CD4-positive, alpha-beta memory T cell (primary cell): Measurements from ENCODE around the gene ABHD2. TPM values are rescaled to one million over a fixed set of nuclear protein-coding genes. Genes with fewer than 3 reads are reported as not detected.
A peak's percentile ranks its signal among the peaks of the same experiment; 100 is the strongest.

Source experiments
- CTCF ChIA-PET: fragments of 350-600 bp; sonication (Branson Sonifier 250); formaldehyde crosslinking; loops from one replicate; lab custom pipeline; 2021; ENCODE audit warnings: inconsistent platforms; ENCODE audit not compliant: partially characterized antibody; lab: Charles Lee
- POLR2A ChIA-PET: fragments of 350-600 bp; sonication (Branson Sonifier 250); formaldehyde crosslinking; loops from one replicate; lab custom pipeline; 2021; ENCODE audit not compliant: partially characterized antibody; lab: Charles Lee
- DNase-seq, 5 donors: peaks; one replicate each; pipeline versions ENCODE4 v3.0.0 to v3.0.0-alpha.2; 2020 to 2022; ENCODE audit warnings: mixed read lengths in 1 of 5
- H3K27ac ChIP-seq: one replicate; pipeline ENCODE4 v1.7.0; 2013; ENCODE audit warnings: low read depth, low read length
- H3K27me3 ChIP-seq: 2 replicates; pipeline ENCODE4 v1.7.0; 2013; ENCODE audit warnings: mild to moderate bottlenecking, low read length, moderate library complexity; ENCODE audit not compliant: insufficient read depth
- H3K36me3 ChIP-seq: 2 replicates; pipeline ENCODE4 v1.7.0; 2013; ENCODE audit warnings: mild to moderate bottlenecking, low read length, moderate library complexity; ENCODE audit not compliant: insufficient read depth
- H3K4me1 ChIP-seq: 2 replicates; pipeline ENCODE4 v1.7.0; 2013; ENCODE audit warnings: mild to moderate bottlenecking, low read length, moderate library complexity; ENCODE audit not compliant: insufficient read depth
- H3K4me3 ChIP-seq, 2 donors: one replicate each; pipeline ENCODE4 v1.7.0; 2013; ENCODE audit warnings: low read length in 2 of 2, mild to moderate bottlenecking in 1 of 2
- H3K9me3 ChIP-seq, 2 donors: one replicate each; pipeline ENCODE4 v1.7.0; 2013; ENCODE audit warnings: low read length in 2 of 2, control low read depth in 1 of 2; ENCODE audit not compliant: control insufficient read depth in 1 of 2
- H3K27ac Mint-ChIP-seq, 7 donors: one replicate each; pipeline ENCODE4 v1.8.0; 2020 to 2021; ENCODE audit warnings: mixed read lengths in 7 of 7, mild to moderate bottlenecking in 6 of 7, inconsistent platforms in 3 of 7, moderate library complexity in 3 of 7
- H3K27me3 Mint-ChIP-seq, 2 donors: one replicate each; pipeline ENCODE4 v1.8.0; 2020 to 2021; ENCODE audit warnings: mixed read lengths in 2 of 2
- H3K36me3 Mint-ChIP-seq, 2 donors: one replicate each; pipeline ENCODE4 v1.8.0; 2020 to 2021; ENCODE audit warnings: mixed read lengths in 2 of 2, inconsistent platforms in 1 of 2, mild to moderate bottlenecking in 1 of 2
- H3K4me1 Mint-ChIP-seq, 4 donors: one replicate each; pipeline ENCODE4 v1.8.0; 2020 to 2021; ENCODE audit warnings: mixed read lengths in 4 of 4, mild to moderate bottlenecking in 1 of 4
- H3K4me3 Mint-ChIP-seq, 8 donors: one replicate each; pipeline ENCODE4 v1.8.0; 2020 to 2021; ENCODE audit warnings: mixed read lengths in 8 of 8, mild to moderate bottlenecking in 7 of 8, moderate library complexity in 6 of 8, inconsistent platforms in 3 of 8
- H3K9me3 Mint-ChIP-seq, 8 donors: one replicate each; pipeline ENCODE4 v1.8.0; 2020 to 2021; ENCODE audit warnings: mixed read lengths in 8 of 8, mild to moderate bottlenecking in 5 of 8, inconsistent platforms in 3 of 8, moderate library complexity in 1 of 8
- intact Hi-C: fragments of 100-400 bp; cut with micrococcal nuclease; formaldehyde crosslinking; loops from one replicate; pipeline ENCODE4 v1.15.1; 2023
- polyA plus RNA-seq, 2 donors: library from polyadenylated mRNA; unstranded; fragments of 300-500 nt; fragmentation: Illumina TruSeq; gene quantifications; one replicate each; pipeline ENCODE4 v1.2.3, GENCODE V29; 2021
- total RNA-seq, 2 experiments: library from RNA; stranded (reverse); gene quantifications; one replicate each; pipeline ENCODE4 v1.2.3, GENCODE V29; 2021

ABHD2 gene
- total and polyA plus RNA-seq, 4 experiments from 2014 or later, result 12.7 to 68.9 (median 46.6) TPM

GRCh38 chr15:89051875-89052274, 36.4 kb upstream of the ABHD2 start:
- no peaks in the 10 kb centered on the region for H3K9me3 ChIP-seq
- H3K4me3 ChIP-seq, result no peak overlapping the region
- POLR2A ChIA-PET, result no interaction called here
- Mint-ChIP-seq H3K27ac (peak overlapping the region in 4 of 7 donors; percentile 0 to 46 (median 6)), H3K4me1 (peaks cover 16 to 35% (median 27%) of the 10 kb centered on the region in 4 donors), H3K9me3 (peaks cover 0 to 23% (median 12%) of the 10 kb centered on the region in 8 donors), H3K4me3 (peak overlapping the region in 2 of 8 donors; percentile 44 to 46), H3K27me3 (no peaks in the 10 kb centered on the region), H3K36me3 (peaks cover 1 to 6% of the 10 kb centered on the region in 2 donors)
- H3K4me1 ChIP-seq, result peaks cover 10% of the 10 kb centered on the region
- H3K27ac ChIP-seq, result no peak overlapping the region
- no peak for DNase-seq
- intact Hi-C loops, result no loop called here
- no peaks in the 10 kb centered on the region for H3K36me3 ChIP-seq
- CTCF ChIA-PET, result interaction anchor here (0.6 to 13.3 kb wide), 5 partner anchors 37 to 154 kb away, joined by 3 to 262 read pairs (median 26); partner anchors contain the start of gene ABHD2
- no peaks in the 10 kb centered on the region for H3K27me3 ChIP-seq

GRCh38 chr15:89052474-89052873, 35.8 kb upstream of the ABHD2 start:
- peaks cover 0 to 23% (median 12%) of the 10 kb centered on the region in 8 donors for H3K9me3 Mint-ChIP-seq
- peak overlapping the region in 5 of 7 donors; percentile 26 to 73 (median 46) for H3K27ac Mint-ChIP-seq
- DNase-seq, result no peak
- peaks cover 1 to 6% of the 10 kb centered on the region in 2 donors for H3K36me3 Mint-ChIP-seq
- POLR2A ChIA-PET, result no interaction called here
- Histone ChIP-seq H3K36me3 (no peaks in the 10 kb centered on the region), H3K4me3 (no peak overlapping the region), H3K9me3 (no peaks in the 10 kb centered on the region), H3K27ac (no peak overlapping the region), H3K27me3 (no peaks in the 10 kb centered on the region), H3K4me1 (peaks cover 10% of the 10 kb centered on the region)
- intact Hi-C loops, result no loop called here
- no peaks in the 10 kb centered on the region for H3K27me3 Mint-ChIP-seq
- CTCF ChIA-PET, result interaction anchor here (0.8 to 13.3 kb wide), 5 partner anchors 9 to 148 kb away, joined by 3 to 262 read pairs (median 26); partner anchors contain the start of gene ABHD2
- H3K4me1 Mint-ChIP-seq, result peaks cover 16 to 38% (median 31%) of the 10 kb centered on the region in 4 donors
- H3K4me3 Mint-ChIP-seq, result no peak overlapping the region

- peaks cover 4% of the 10 kb centered on the region for H3K4me1 ChIP-seq
- no peaks in the 10 kb centered on the region for H3K9me3 ChIP-seq
- peaks cover 0 to 13% (median 4%) of the 10 kb centered on the region in 8 donors for H3K9me3 Mint-ChIP-seq
- H3K36me3 Mint-ChIP-seq, result peaks cover 0 to 3% of the 10 kb centered on the region in 2 donors
- no peaks in the 10 kb centered on the region for H3K27me3 Mint-ChIP-seq
- no peak for DNase-seq
- H3K4me3 Mint-ChIP-seq, result no peak overlapping the region
- CTCF ChIA-PET, result interaction anchor here (1.1 to 13.3 kb wide), 5 partner anchors 21 to 150 kb away, joined by 3 to 262 read pairs (median 26); no protein-coding TSS in a partner anchor
- intact Hi-C loops, result no loop called here
- POLR2A ChIA-PET, result no interaction called here
- H3K4me1 Mint-ChIP-seq, result peaks cover 10 to 27% (median 20%) of the 10 kb centered on the region in 4 donors
- H3K27ac Mint-ChIP-seq, result no peak overlapping the region
- H3K4me3 ChIP-seq, result no peak overlapping the region
- no peaks in the 10 kb centered on the region for H3K27me3 ChIP-seq
- no peaks in the 10 kb centered on the region for H3K36me3 ChIP-seq
- H3K27ac ChIP-seq, result no peak overlapping the region
Observed at GRCh38 chr15:89054873-89055272, 33.4 kb upstream of the ABHD2 start.

- no peak overlapping the region for H3K27ac Mint-ChIP-seq
- H3K36me3 Mint-ChIP-seq, result no peaks in the 10 kb centered on the region
- no peaks in the 10 kb centered on the region for H3K36me3 ChIP-seq
- ChIA-PET POLR2A (interaction anchor here (0.7 to 1.6 kb wide), 5 partner anchors 31 to 116 kb away, joined by 3 to 8 read pairs (median 3); partner anchors contain the start of gene ABHD2), CTCF (interaction anchor here (0.7 to 13.3 kb wide), 45 partner anchors 9 to 170 kb away, joined by 3 to 262 read pairs (median 4); partner anchors contain the start of gene ABHD2)
- no peaks in the 10 kb centered on the region for H3K27me3 Mint-ChIP-seq
- no peak overlapping the region for H3K27ac ChIP-seq
- no peaks in the 10 kb centered on the region for H3K9me3 ChIP-seq
- H3K4me3 ChIP-seq, result no peak overlapping the region
- no peaks in the 10 kb centered on the region for H3K9me3 Mint-ChIP-seq
- H3K4me1 ChIP-seq, result no peaks in the 10 kb centered on the region
- H3K4me3 Mint-ChIP-seq, result no peak overlapping the region
- H3K4me1 Mint-ChIP-seq, result peaks cover 0 to 12% (median 7%) of the 10 kb centered on the region in 4 donors
- intact Hi-C loops, result loop anchor here (1.0 kb wide), 3 partner anchors 34 to 120 kb away; no protein-coding TSS in a partner anchor
- no peaks in the 10 kb centered on the region for H3K27me3 ChIP-seq
- peak; percentile 75 to 84 (median 79) for DNase-seq
Observed at GRCh38 chr15:89057506-89058133, 30.6 kb upstream of the ABHD2 start.

DNA sequence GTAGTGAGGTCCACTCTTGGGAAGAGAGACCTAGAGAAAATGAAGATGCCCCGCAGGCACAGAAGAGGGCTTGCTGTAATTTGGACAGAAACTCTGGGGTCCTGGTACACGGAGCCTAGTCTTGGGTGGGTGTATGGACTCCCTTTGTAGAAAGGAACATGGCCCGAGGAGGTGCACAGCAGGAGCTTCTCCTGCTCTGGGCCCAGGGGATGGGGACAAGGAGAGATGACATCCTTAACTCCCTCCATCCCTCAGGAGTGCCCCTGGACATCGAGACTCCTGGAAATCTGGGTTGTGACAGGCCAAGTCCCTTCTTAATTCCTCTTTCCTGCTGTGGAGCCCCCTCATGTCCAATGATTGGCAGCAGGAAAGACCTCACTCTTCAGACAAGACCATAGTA, 29.9 kb upstream of the ABHD2 start:
- ChIA-PET CTCF (interaction anchor here (0.7 to 13.3 kb wide), 34 partner anchors 9 to 171 kb away, joined by 3 to 262 read pairs (median 4); partner anchors contain the start of gene ABHD2), POLR2A (interaction anchor here (1.2 to 1.6 kb wide), 3 partner anchors 33 to 115 kb away, joined by 3 to 8 read pairs (median 3); no protein-coding TSS in a partner anchor)
- Histone ChIP-seq H3K4me3 (no peak overlapping the region), H3K27ac (no peak overlapping the region), H3K4me1 (no peaks in the 10 kb centered on the region), H3K27me3 (no peaks in the 10 kb centered on the region), H3K9me3 (no peaks in the 10 kb centered on the region), H3K36me3 (no peaks in the 10 kb centered on the region)
- no peak overlapping the region for H3K4me3 Mint-ChIP-seq
- no peaks in the 10 kb centered on the region for H3K27me3 Mint-ChIP-seq
- H3K36me3 Mint-ChIP-seq, result no peaks in the 10 kb centered on the region
- H3K4me1 Mint-ChIP-seq, result peaks cover 0 to 11% (median 7%) of the 10 kb centered on the region in 4 donors
- no peak for DNase-seq
- H3K27ac Mint-ChIP-seq, result peak overlapping the region in 1 of 7 donors; percentile 78
- intact Hi-C loops, result no loop called here
- H3K9me3 Mint-ChIP-seq, result no peaks in the 10 kb centered on the region

GRCh38 chr15:89058876-89059405, 29.3 kb upstream of the ABHD2 start:
- H3K27ac Mint-ChIP-seq, result peak overlapping the region in 2 of 7 donors; percentile 42 to 78
- ChIA-PET CTCF (interaction anchor here (1.2 to 13.3 kb wide), 11 partner anchors 10 to 155 kb away, joined by 3 to 262 read pairs (median 12); partner anchors contain the start of gene ABHD2), POLR2A (interaction anchor here (1.6 kb wide), 1 partner anchor 71 kb away, joined by 8 read pairs; no protein-coding TSS in a partner anchor)
- Histone ChIP-seq H3K4me3 (no peak overlapping the region), H3K36me3 (no peaks in the 10 kb centered on the region), H3K9me3 (no peaks in the 10 kb centered on the region), H3K27me3 (no peaks in the 10 kb centered on the region), H3K27ac (no peak overlapping the region), H3K4me1 (no peaks in the 10 kb centered on the region)
- no peak overlapping the region for H3K4me3 Mint-ChIP-seq
- H3K27me3 Mint-ChIP-seq, result no peaks in the 10 kb centered on the region
- intact Hi-C loops, result no loop called here
- peaks cover 0 to 11% (median 7%) of the 10 kb centered on the region in 4 donors for H3K4me1 Mint-ChIP-seq
- H3K9me3 Mint-ChIP-seq, result no peaks in the 10 kb centered on the region
- no peak for DNase-seq
- H3K36me3 Mint-ChIP-seq, result no peaks in the 10 kb centered on the region

- H3K27ac Mint-ChIP-seq, result peak overlapping the region in 1 of 7 donors; percentile 19
- H3K27ac ChIP-seq, result no peak overlapping the region
- no peaks in the 10 kb centered on the region for H3K9me3 ChIP-seq
- no peaks in the 10 kb centered on the region for H3K36me3 ChIP-seq
- no peaks in the 10 kb centered on the region for H3K4me1 ChIP-seq
- ChIA-PET CTCF (interaction anchor here (1.1 kb wide), 1 partner anchor 9 kb away, joined by 4 read pairs; no protein-coding TSS in a partner anchor), POLR2A (no interaction called here)
- no peak overlapping the region for H3K4me3 ChIP-seq
- intact Hi-C loops, result no loop called here
- H3K36me3 Mint-ChIP-seq, result peaks cover 12% of the 10 kb centered on the region in 2 donors
- H3K27me3 Mint-ChIP-seq, result no peaks in the 10 kb centered on the region
- DNase-seq, result no peak
- no peaks in the 10 kb centered on the region for H3K27me3 ChIP-seq
- peaks cover 0 to 31% (median 26%) of the 10 kb centered on the region in 8 donors for H3K9me3 Mint-ChIP-seq
- H3K4me1 Mint-ChIP-seq, result peaks cover 0 to 3% (median 0%) of the 10 kb centered on the region in 4 donors
- H3K4me3 Mint-ChIP-seq, result no peak overlapping the region
Observed at GRCh38 chr15:89066280-89066679, 22.0 kb upstream of the ABHD2 start.
